ENCODE data around the gene OR2H1.
"Not testable (repeated sequence)": the region's sequence is repeated elsewhere in the genome, so short reads cannot be mapped to it uniquely, and the experiment has no call there.

The OR2H1 gene

GRCh38 chr6:29439006-29439405, 17.9 kb upstream of the OR2H1 start, which contains the start of gene OR10C1:
TSS of gene OR10C1 (plus strand) at chr6:29439306. CDS start at chr6:29440016, 710 bp downstream.
- TF ChIP-seq, protein P1, sequence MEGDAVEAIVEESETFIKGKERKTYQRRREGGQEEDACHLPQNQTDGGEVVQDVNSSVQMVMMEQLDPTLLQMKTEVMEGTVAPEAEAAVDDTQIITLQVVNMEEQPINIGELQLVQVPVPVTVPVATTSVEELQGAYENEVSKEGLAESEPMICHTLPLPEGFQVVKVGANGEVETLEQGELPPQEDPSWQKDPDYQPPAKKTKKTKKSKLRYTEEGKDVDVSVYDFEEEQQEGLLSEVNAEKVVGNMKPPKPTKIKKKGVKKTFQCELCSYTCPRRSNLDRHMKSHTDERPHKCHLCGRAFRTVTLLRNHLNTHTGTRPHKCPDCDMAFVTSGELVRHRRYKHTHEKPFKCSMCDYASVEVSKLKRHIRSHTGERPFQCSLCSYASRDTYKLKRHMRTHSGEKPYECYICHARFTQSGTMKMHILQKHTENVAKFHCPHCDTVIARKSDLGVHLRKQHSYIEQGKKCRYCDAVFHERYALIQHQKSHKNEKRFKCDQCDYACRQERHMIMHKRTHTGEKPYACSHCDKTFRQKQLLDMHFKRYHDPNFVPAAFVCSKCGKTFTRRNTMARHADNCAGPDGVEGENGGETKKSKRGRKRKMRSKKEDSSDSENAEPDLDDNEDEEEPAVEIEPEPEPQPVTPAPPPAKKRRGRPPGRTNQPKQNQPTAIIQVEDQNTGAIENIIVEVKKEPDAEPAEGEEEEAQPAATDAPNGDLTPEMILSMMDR (IDR thresholded peaks at IDR 0.05; ENCODE audit: insufficient read depth, low read depth, low read length, missing control alignments): no peak
- no peak within 1 kb of the TSS for H3K4me3 ChIP-seq (ENCODE audit: low read length)
- no peak for DNase-seq (ENCODE audit: low read depth)

DNA sequence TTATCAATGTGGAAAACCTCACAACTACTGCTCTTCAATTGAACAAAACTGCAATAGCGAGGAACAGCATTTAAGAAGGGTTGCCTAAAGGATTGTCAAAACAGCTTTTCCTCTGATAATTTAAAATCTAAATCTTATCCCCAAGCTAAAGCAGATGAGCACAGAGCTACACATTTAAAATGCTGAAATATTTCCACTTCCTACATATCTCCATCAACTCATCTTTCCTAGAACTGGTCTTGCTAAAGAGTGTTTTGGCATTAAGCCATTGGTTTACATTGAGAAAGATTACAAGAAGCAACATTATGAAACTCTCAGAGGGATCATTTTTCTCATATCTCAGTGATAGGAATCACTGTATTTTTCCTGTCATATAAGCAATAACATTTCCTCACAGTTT, 14.2 kb upstream of the OR2H1 start:
- TF ChIP-seq, protein P1 (IDR thresholded peaks at IDR 0.05; ENCODE audit: insufficient read depth, low read depth, low read length, missing control alignments): no peak
- H3K4me3 ChIP-seq (ENCODE audit: low read length): no peak overlapping the region
- peak; percentile 8 for DNase-seq (ENCODE audit: low read depth)

DNA sequence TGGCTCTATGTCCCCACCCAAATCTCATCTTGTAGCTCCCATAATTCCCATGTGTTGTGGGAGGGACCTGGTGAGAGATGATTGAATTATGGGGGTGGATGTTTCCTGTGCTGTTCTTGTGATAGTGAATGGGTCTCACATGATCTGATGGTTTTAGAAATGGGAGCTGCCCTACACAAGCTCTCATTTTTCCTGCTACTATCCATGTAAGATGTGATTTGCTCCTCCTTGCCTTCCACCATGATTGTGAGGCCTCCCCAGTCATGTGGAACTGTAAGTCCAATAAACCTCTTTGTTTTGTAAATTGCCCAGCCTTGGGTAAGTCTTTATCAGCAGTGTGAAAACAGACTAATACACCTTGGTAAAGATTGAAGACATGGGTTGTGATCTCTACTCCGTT, 12.9 kb upstream of the OR2H1 start:
- not testable (repeated sequence) for H3K4me3 ChIP-seq (ENCODE audit: low read length); DNase-seq (ENCODE audit: low read depth)

GRCh38 chr6:29447670-29448069, 9.3 kb upstream of the OR2H1 start:
- DNase-seq (ENCODE audit: low read depth): peak; percentile 40
- TF ChIP-seq, protein P1 (IDR thresholded peaks at IDR 0.05; ENCODE audit: insufficient read depth, low read depth, low read length, missing control alignments): no peak
- no peak overlapping the region for H3K4me3 ChIP-seq (ENCODE audit: low read length)

DNA sequence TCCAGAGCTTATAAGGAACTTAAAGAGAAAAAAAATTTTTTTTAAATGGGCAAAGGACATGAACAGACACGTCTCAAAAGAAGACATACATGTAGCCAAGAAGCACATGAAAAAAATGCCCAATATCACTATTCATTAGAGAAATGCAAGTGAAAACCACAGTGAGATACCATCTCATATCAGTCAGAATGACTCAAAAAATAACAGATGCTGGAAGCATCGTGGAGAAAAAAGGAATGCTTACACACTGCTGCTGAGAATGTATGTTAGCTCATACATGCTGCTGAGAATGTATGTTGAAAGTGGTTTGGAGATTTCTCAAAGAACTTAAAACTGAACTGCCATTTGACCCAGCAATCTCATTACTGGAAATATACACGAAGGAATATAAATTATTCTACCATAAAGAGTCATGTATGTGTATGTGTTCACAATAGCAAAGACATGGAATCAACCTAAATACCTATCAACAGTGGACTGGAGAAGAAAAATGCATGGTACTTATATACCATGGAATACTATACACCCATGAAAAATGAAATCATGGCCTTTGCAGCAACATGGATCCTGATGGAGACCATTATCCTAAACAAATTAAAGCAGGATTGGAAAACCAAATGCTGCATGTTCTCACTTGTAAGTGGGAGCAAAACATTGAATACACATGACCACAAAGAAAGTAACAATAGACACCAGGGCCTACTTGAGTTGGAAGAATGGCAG, 5.3 kb upstream of the OR2H1 start:
- TF ChIP-seq, protein P1 (IDR thresholded peaks at IDR 0.05; ENCODE audit: insufficient read depth, low read depth, low read length, missing control alignments): no peak
- DNase-seq (ENCODE audit: low read depth): peak; percentile 73
- H3K4me3 ChIP-seq (ENCODE audit: low read length): no peak overlapping the region

GRCh38 chr6:29461021-29461814, 4.3 kb downstream of the OR2H1 start:
- TF ChIP-seq, protein P1 (IDR thresholded peaks at IDR 0.05; ENCODE audit: insufficient read depth, low read depth, low read length, missing control alignments): no peak

GRCh38 chr6:29462022-29462421, 5.1 kb downstream of the OR2H1 start:
- TF ChIP-seq, protein P1 (IDR thresholded peaks at IDR 0.05; ENCODE audit: insufficient read depth, low read depth, low read length, missing control alignments): no peak
- no peak for DNase-seq (ENCODE audit: low read depth)
- H3K4me3 ChIP-seq (ENCODE audit: low read length): no peak overlapping the region

More at GRCh38 chr6:29461021-29461814, 4.3 kb downstream of the OR2H1 start:
- H3K4me3 ChIP-seq (ENCODE audit: low read length): no peak overlapping the region
- no peak for DNase-seq (ENCODE audit: low read depth)
